Activated T-helper 17 cell treated with anti-CD3 and anti-CD28 coated beads, Interleukin-2, amount 50 U/mL, for 72 hours (primary cell): ENCODE results near the gene C1orf226. TPM values are rescaled to one million over a fixed set of nuclear protein-coding genes. Genes with fewer than 3 reads are reported as not detected.

Source experiments
- ATAC-seq: fragments of 150-1000 bp; cut with Tn5 transposase; replicated peaks from 2 replicates; pipeline ENCODE4 v1.10.0; 2021; ENCODE audit warnings: mild to moderate bottlenecking, moderate library complexity
- H3K27ac Mint-ChIP-seq: one replicate; pipeline ENCODE4 v1.8.0; 2022; ENCODE audit warnings: mixed read lengths
- H3K27me3 Mint-ChIP-seq: one replicate; pipeline ENCODE4 v1.8.0; 2022; ENCODE audit warnings: mixed read lengths
- H3K36me3 Mint-ChIP-seq: one replicate; pipeline ENCODE4 v1.8.0; 2022; ENCODE audit warnings: low read depth, mild to moderate bottlenecking, mixed read lengths
- H3K4me1 Mint-ChIP-seq: one replicate; pipeline ENCODE4 v1.8.0; 2022; ENCODE audit warnings: mixed read lengths
- H3K4me3 Mint-ChIP-seq: one replicate; pipeline ENCODE4 v1.8.0; 2022; ENCODE audit warnings: mild to moderate bottlenecking, mixed read lengths
- H3K9me3 Mint-ChIP-seq: one replicate; pipeline ENCODE4 v1.8.0; 2022; ENCODE audit warnings: mixed read lengths
- total RNA-seq, 2 donors: library from RNA; stranded (reverse); gene quantifications; one replicate each; pipeline ENCODE4 v1.2.3, GENCODE V29; 2022

Gene C1orf226
- total RNA-seq, 2 donors from 2014 or later = not detected

GRCh38 chr1:162385702-162386101 lies 4.2 kb downstream of the C1orf226 start:
- peaks cover 12% of the 10 kb centered on the region for H3K27me3 Mint-ChIP-seq
- H3K4me1 Mint-ChIP-seq = no peaks in the 10 kb centered on the region
- H3K36me3 Mint-ChIP-seq = no peaks in the 10 kb centered on the region
- no peaks in the 10 kb centered on the region for H3K9me3 Mint-ChIP-seq
- no peak for ATAC-seq
- H3K27ac Mint-ChIP-seq = no peak overlapping the region
- no peak overlapping the region for H3K4me3 Mint-ChIP-seq

GRCh38 chr1:162386292-162387225 lies 5.0 kb downstream of the C1orf226 start:
- no peaks in the 10 kb centered on the region for H3K4me1 Mint-ChIP-seq
- no peak overlapping the region for H3K27ac Mint-ChIP-seq
- H3K9me3 Mint-ChIP-seq = no peaks in the 10 kb centered on the region
- no peak for ATAC-seq
- H3K36me3 Mint-ChIP-seq = no peaks in the 10 kb centered on the region
- H3K4me3 Mint-ChIP-seq = no peak overlapping the region
- peaks cover 12% of the 10 kb centered on the region for H3K27me3 Mint-ChIP-seq

GRCh38 chr1:162387226-162388082 lies 5.9 kb downstream of the C1orf226 start:
- H3K27ac Mint-ChIP-seq = no peak overlapping the region
- no peak for ATAC-seq

GRCh38 chr1:162388083-162388594 lies 6.6 kb downstream of the C1orf226 start:
- no peak for ATAC-seq
- H3K4me1 Mint-ChIP-seq = no peaks in the 10 kb centered on the region
- H3K27ac Mint-ChIP-seq = no peak overlapping the region
- no peaks in the 10 kb centered on the region for H3K36me3 Mint-ChIP-seq
- H3K4me3 Mint-ChIP-seq = no peak overlapping the region
- no peaks in the 10 kb centered on the region for H3K9me3 Mint-ChIP-seq
- H3K27me3 Mint-ChIP-seq = peaks cover 12% of the 10 kb centered on the region

More at GRCh38 chr1:162387226-162388082, 5.9 kb downstream of the C1orf226 start:
- no peaks in the 10 kb centered on the region for H3K4me1 Mint-ChIP-seq
- H3K9me3 Mint-ChIP-seq = no peaks in the 10 kb centered on the region
- no peaks in the 10 kb centered on the region for H3K36me3 Mint-ChIP-seq
- H3K27me3 Mint-ChIP-seq = peaks cover 12% of the 10 kb centered on the region
- no peak overlapping the region for H3K4me3 Mint-ChIP-seq

- Mint-ChIP-seq H3K27ac (no peak overlapping the region), H3K36me3 (no peaks in the 10 kb centered on the region), H3K4me3 (no peak overlapping the region), H3K9me3 (no peaks in the 10 kb centered on the region), H3K4me1 (no peaks in the 10 kb centered on the region), H3K27me3 (peaks cover 12% of the 10 kb centered on the region)
- no peak for ATAC-seq
Observed at GRCh38 chr1:162388615-162389014, 7.1 kb downstream of the C1orf226 start.

GRCh38 chr1:162389021-162389818 lies 7.7 kb downstream of the C1orf226 start:
- Mint-ChIP-seq H3K36me3 (no peaks in the 10 kb centered on the region), H3K27ac (no peak overlapping the region), H3K4me3 (no peak overlapping the region), H3K27me3 (peaks cover 12% of the 10 kb centered on the region), H3K9me3 (no peaks in the 10 kb centered on the region), H3K4me1 (no peaks in the 10 kb centered on the region)
- no peak for ATAC-seq

GRCh38 chr1:162389971-162390370 lies 8.4 kb downstream of the C1orf226 start:
- no peak for ATAC-seq
- no peak overlapping the region for H3K4me3 Mint-ChIP-seq

GRCh38 chr1:162390396-162391185 lies 9.1 kb downstream of the C1orf226 start:
- H3K9me3 Mint-ChIP-seq = no peaks in the 10 kb centered on the region
- H3K27ac Mint-ChIP-seq = no peak overlapping the region
- H3K4me1 Mint-ChIP-seq = no peaks in the 10 kb centered on the region
- H3K4me3 Mint-ChIP-seq = no peak overlapping the region
- ATAC-seq = no peak
- peaks cover 15% of the 10 kb centered on the region for H3K27me3 Mint-ChIP-seq
- H3K36me3 Mint-ChIP-seq = no peaks in the 10 kb centered on the region

More at GRCh38 chr1:162389971-162390370, 8.4 kb downstream of the C1orf226 start:
- H3K27ac Mint-ChIP-seq = no peak overlapping the region
- H3K27me3 Mint-ChIP-seq = peaks cover 12% of the 10 kb centered on the region
- no peaks in the 10 kb centered on the region for H3K36me3 Mint-ChIP-seq
- no peaks in the 10 kb centered on the region for H3K4me1 Mint-ChIP-seq
- no peaks in the 10 kb centered on the region for H3K9me3 Mint-ChIP-seq

- no peak overlapping the region for H3K27ac Mint-ChIP-seq
- H3K4me3 Mint-ChIP-seq = no peak overlapping the region
Observed at GRCh38 chr1:162391790-162392563, 10.4 kb downstream of the C1orf226 start.

GRCh38 chr1:162396201-162396906 lies 14.8 kb downstream of the C1orf226 start:
- H3K27ac Mint-ChIP-seq = no peak overlapping the region
- ATAC-seq = no peak
- no peaks in the 10 kb centered on the region for H3K4me1 Mint-ChIP-seq
- no peaks in the 10 kb centered on the region for H3K36me3 Mint-ChIP-seq
- H3K9me3 Mint-ChIP-seq = no peaks in the 10 kb centered on the region
- H3K27me3 Mint-ChIP-seq = peaks cover 35% of the 10 kb centered on the region
- H3K4me3 Mint-ChIP-seq = no peak overlapping the region

More at GRCh38 chr1:162391790-162392563, 10.4 kb downstream of the C1orf226 start:
- Mint-ChIP-seq H3K27me3 (peaks cover 18% of the 10 kb centered on the region), H3K4me1 (no peaks in the 10 kb centered on the region), H3K36me3 (no peaks in the 10 kb centered on the region), H3K9me3 (no peaks in the 10 kb centered on the region)
- no peak for ATAC-seq

GRCh38 chr1:162397039-162397448 lies 15.5 kb downstream of the C1orf226 start:
- Mint-ChIP-seq H3K27ac (no peak overlapping the region), H3K9me3 (no peaks in the 10 kb centered on the region), H3K36me3 (no peaks in the 10 kb centered on the region), H3K27me3 (peaks cover 38% of the 10 kb centered on the region), H3K4me3 (no peak overlapping the region), H3K4me1 (no peaks in the 10 kb centered on the region)
- no peak for ATAC-seq

- H3K4me1 Mint-ChIP-seq = no peaks in the 10 kb centered on the region
Observed at GRCh38 chr1:162397943-162398560, 16.5 kb downstream of the C1orf226 start.

More at GRCh38 chr1:162397943-162398560, 16.5 kb downstream of the C1orf226 start:
- H3K4me3 Mint-ChIP-seq = no peak overlapping the region
- H3K27me3 Mint-ChIP-seq = peaks cover 42% of the 10 kb centered on the region
- H3K9me3 Mint-ChIP-seq = no peaks in the 10 kb centered on the region
- no peak overlapping the region for H3K27ac Mint-ChIP-seq
- H3K36me3 Mint-ChIP-seq = no peaks in the 10 kb centered on the region
- ATAC-seq = no peak
